ENCODE data around the gene TBC1D1. TPM values are rescaled to one million over a fixed set of nuclear protein-coding genes. Genes with fewer than 3 reads are reported as not detected.

TBC1D1 gene
- total RNA-seq, 1 experiment from 2014 or later = 56.0 TPM

DNA sequence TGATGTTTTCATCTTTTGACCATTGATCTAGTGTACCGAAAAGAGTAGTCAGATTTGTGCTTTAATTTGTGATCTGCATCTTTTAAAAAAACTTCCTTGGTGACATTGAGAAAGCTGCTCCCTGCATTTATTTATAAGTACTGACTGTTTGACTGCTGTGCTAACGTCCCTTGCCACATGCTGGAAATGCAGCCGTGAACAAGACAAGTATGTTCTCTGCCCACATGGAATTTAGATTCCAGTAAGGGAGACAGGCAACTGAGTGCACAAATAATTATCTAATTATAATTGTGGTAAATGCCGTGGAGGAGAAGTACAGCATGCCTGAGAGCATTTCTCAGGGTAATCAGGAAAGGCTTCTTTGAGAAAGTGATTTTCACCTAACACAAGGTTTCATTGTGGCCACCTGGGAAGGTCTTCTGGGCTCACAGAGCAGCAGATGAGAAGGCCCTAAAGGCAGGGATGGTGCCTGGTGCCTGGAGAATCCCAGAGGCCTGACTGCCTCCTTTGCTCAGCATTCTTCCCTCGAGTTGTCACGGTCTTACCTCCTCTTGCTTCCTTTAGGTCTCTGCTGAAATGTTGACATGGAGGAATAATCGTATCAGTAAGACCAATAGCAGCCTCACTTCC is 125.1 kb downstream of the TBC1D1 start:
- Histone ChIP-seq H3K4me3 (ENCODE audit: low read depth in 2 of 2, low read length in 2 of 2) (no peak overlapping the region), H3K27ac (ENCODE audit: low read length) (no peak overlapping the region), H3K36me3 (ENCODE audit: control insufficient read depth, insufficient read depth, low read length) (no peaks in the 10 kb centered on the region; the same call in 1 of the 2 replicates), H3K9me3 (ENCODE audit: control insufficient read depth, insufficient read depth, low read depth, low read length) (no peaks in the 10 kb centered on the region), H3K27me3 (ENCODE audit: control insufficient read depth, insufficient read depth, low read length) (no peaks in the 10 kb centered on the region), H3K4me1 (ENCODE audit: control insufficient read depth, insufficient read depth, low read length) (no peaks in the 10 kb centered on the region; the same call in 1 of the 2 replicates)
- POLR2A ChIA-PET = no interaction called here
- in situ Hi-C loops (cut with HindIII; ENCODE audit: low pct_unique_long_range_greater_than_20kb, low sequenced_read_pairs) (no loop called here), intact Hi-C loops (cut with micrococcal nuclease; ENCODE audit: unreplicated experiment) (no loop called here)
- no peak for DNase-seq (ENCODE audit: low read depth, low spot score)
- no peak for TF ChIP-seq TCF7L2 (IDR thresholded peaks at IDR 0.05; ENCODE audit: low read depth, low read length)
- TF ChIP-seq POLR2AphosphoS5 (IDR thresholded peaks at IDR 0.05; ENCODE audit: low read depth, low read length) = no peak
- TF ChIP-seq, protein P1, sequence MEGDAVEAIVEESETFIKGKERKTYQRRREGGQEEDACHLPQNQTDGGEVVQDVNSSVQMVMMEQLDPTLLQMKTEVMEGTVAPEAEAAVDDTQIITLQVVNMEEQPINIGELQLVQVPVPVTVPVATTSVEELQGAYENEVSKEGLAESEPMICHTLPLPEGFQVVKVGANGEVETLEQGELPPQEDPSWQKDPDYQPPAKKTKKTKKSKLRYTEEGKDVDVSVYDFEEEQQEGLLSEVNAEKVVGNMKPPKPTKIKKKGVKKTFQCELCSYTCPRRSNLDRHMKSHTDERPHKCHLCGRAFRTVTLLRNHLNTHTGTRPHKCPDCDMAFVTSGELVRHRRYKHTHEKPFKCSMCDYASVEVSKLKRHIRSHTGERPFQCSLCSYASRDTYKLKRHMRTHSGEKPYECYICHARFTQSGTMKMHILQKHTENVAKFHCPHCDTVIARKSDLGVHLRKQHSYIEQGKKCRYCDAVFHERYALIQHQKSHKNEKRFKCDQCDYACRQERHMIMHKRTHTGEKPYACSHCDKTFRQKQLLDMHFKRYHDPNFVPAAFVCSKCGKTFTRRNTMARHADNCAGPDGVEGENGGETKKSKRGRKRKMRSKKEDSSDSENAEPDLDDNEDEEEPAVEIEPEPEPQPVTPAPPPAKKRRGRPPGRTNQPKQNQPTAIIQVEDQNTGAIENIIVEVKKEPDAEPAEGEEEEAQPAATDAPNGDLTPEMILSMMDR (IDR thresholded peaks at IDR 0.05) = no peak
- no peak for TF ChIP-seq SIN3A (IDR thresholded peaks at IDR 0.05; ENCODE audit: borderline replicate concordance, insufficient read depth, low read depth, low read length)
- TF ChIP-seq, protein P2, sequence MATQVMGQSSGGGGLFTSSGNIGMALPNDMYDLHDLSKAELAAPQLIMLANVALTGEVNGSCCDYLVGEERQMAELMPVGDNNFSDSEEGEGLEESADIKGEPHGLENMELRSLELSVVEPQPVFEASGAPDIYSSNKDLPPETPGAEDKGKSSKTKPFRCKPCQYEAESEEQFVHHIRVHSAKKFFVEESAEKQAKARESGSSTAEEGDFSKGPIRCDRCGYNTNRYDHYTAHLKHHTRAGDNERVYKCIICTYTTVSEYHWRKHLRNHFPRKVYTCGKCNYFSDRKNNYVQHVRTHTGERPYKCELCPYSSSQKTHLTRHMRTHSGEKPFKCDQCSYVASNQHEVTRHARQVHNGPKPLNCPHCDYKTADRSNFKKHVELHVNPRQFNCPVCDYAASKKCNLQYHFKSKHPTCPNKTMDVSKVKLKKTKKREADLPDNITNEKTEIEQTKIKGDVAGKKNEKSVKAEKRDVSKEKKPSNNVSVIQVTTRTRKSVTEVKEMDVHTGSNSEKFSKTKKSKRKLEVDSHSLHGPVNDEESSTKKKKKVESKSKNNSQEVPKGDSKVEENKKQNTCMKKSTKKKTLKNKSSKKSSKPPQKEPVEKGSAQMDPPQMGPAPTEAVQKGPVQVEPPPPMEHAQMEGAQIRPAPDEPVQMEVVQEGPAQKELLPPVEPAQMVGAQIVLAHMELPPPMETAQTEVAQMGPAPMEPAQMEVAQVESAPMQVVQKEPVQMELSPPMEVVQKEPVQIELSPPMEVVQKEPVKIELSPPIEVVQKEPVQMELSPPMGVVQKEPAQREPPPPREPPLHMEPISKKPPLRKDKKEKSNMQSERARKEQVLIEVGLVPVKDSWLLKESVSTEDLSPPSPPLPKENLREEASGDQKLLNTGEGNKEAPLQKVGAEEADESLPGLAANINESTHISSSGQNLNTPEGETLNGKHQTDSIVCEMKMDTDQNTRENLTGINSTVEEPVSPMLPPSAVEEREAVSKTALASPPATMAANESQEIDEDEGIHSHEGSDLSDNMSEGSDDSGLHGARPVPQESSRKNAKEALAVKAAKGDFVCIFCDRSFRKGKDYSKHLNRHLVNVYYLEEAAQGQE (IDR thresholded peaks at IDR 0.05; ENCODE audit: insufficient read depth in 1 of 2, low read depth in 2 of 2, low read length in 1 of 2) = no peak
- CTCF ChIA-PET = no interaction called here
- BruUV-seq (replicated peaks) = no TSS peak
- ATAC-seq = no peak

DNA sequence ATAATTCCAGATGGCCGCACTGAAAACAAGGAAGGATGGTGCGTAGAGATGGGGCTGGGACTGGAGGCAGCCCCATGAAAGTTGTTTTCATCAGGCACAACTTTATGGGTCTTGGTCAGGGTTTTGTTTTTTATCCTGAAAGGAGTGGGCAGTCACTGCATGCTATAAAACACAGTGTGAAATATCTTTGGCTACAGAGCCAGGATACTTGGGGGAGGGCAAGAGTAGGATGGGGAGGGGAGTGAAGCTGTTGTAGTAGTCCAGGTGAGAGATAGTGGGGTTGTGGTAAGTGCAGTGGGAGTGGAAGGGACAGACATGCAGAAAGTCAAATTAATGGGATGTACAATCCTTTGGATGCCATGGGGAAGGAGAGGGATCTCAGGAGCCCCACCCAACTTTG is 125.8 kb downstream of the TBC1D1 start:
- no peaks in the 10 kb centered on the region; the same call in 1 of the 2 replicates for H3K36me3 ChIP-seq (ENCODE audit: control insufficient read depth, insufficient read depth, low read length)

More for the DNA sequence above, 125.8 kb downstream of the TBC1D1 start:
- TF ChIP-seq, protein P2 (IDR thresholded peaks at IDR 0.05; ENCODE audit: insufficient read depth in 1 of 2, low read depth in 2 of 2, low read length in 1 of 2) = no peak
- no peak for TF ChIP-seq POLR2AphosphoS5 (IDR thresholded peaks at IDR 0.05; ENCODE audit: low read depth, low read length)
- no peak for TF ChIP-seq TCF7L2 (IDR thresholded peaks at IDR 0.05; ENCODE audit: low read depth, low read length)
- TF ChIP-seq SIN3A (IDR thresholded peaks at IDR 0.05; ENCODE audit: borderline replicate concordance, insufficient read depth, low read depth, low read length) = no peak
- TF ChIP-seq, protein P1 (IDR thresholded peaks at IDR 0.05) = no peak
- no TSS peak for BruUV-seq (replicated peaks)
- in situ Hi-C loops (cut with HindIII; ENCODE audit: low pct_unique_long_range_greater_than_20kb, low sequenced_read_pairs) = no loop called here
- Histone ChIP-seq H3K27me3 (ENCODE audit: control insufficient read depth, insufficient read depth, low read length) (no peaks in the 10 kb centered on the region), H3K9me3 (ENCODE audit: control insufficient read depth, insufficient read depth, low read depth, low read length) (no peaks in the 10 kb centered on the region), H3K27ac (ENCODE audit: low read length) (no peak overlapping the region), H3K4me1 (ENCODE audit: control insufficient read depth, insufficient read depth, low read length) (no peaks in the 10 kb centered on the region; the same call in 1 of the 2 replicates), H3K4me3 (ENCODE audit: low read depth in 2 of 2, low read length in 2 of 2) (no peak overlapping the region)
- intact Hi-C loops (cut with micrococcal nuclease; ENCODE audit: unreplicated experiment) = no loop called here
- no peak for DNase-seq (ENCODE audit: low read depth, low spot score)
- ChIA-PET POLR2A (no interaction called here), CTCF (no interaction called here)
- ATAC-seq = no peak
